DOHH2 (cell line): Measurements from ENCODE around the gene AIFM1.

Source experiments
- H3F3A ChIP-seq: fragments of 200-600 bp; sonication (generic), shearing (Covaris generic); 2 replicates; pipeline ENCODE4 v1.6.0; 2016; ENCODE audit warnings: antibody characterized with exemption, mild to moderate bottlenecking; ENCODE audit not compliant: control insufficient read depth, insufficient read depth
- H3K27ac ChIP-seq: fragments of 200-600 bp; sonication (generic); 2 replicates; pipeline ENCODE4 v1.5.1; 2014; ENCODE audit warnings: low read depth, mild to moderate bottlenecking, low read length, moderate library complexity
- H3K27me3 ChIP-seq: fragments of 200-600 bp; sonication (generic); 2 replicates; pipeline ENCODE4 v1.6.1; 2014; ENCODE audit warnings: mild to moderate bottlenecking, low read length, mixed read lengths; ENCODE audit not compliant: control insufficient read depth
- H3K36me3 ChIP-seq: fragments of 200-600 bp; sonication (generic); 2 replicates; pipeline ENCODE4 v1.6.1; 2014; ENCODE audit warnings: mild to moderate bottlenecking, low read length, moderate library complexity, mixed read lengths; ENCODE audit not compliant: control insufficient read depth
- H3K4me1 ChIP-seq: fragments of 200-600 bp; sonication (generic); 2 replicates; pipeline ENCODE4 v1.6.1; 2014; ENCODE audit warnings: mild to moderate bottlenecking, low read length, mixed read lengths; ENCODE audit not compliant: control insufficient read depth
- H3K4me2 ChIP-seq: fragments of 200-600 bp; sonication (generic); 2 replicates; pipeline ENCODE4 v1.6.0; 2014; ENCODE audit warnings: mild to moderate bottlenecking, low read length, moderate library complexity
- H3K4me3 ChIP-seq: fragments of 200-600 bp; sonication (generic); 2 replicates; pipeline ENCODE4 v1.5.1; 2014; ENCODE audit warnings: mild to moderate bottlenecking, low read length, mixed read lengths
- H3K79me2 ChIP-seq: fragments of 200-600 bp; sonication (generic); 2 replicates; pipeline ENCODE4 v1.6.1; 2014; ENCODE audit warnings: mild to moderate bottlenecking, low read length, mixed read lengths; ENCODE audit not compliant: control insufficient read depth
- H3K9me2 ChIP-seq: fragments of 200-600 bp; sonication (generic); replicated peaks from 2 replicates; pipeline ENCODE4 v1.6.1; 2014; ENCODE audit warnings: mild to moderate bottlenecking, low read length, mixed read lengths; ENCODE audit not compliant: control insufficient read depth
- H3K9me3 ChIP-seq: fragments of 200-600 bp; sonication (generic); 2 replicates; pipeline ENCODE4 v1.6.1; 2014; ENCODE audit warnings: antibody characterized with exemption, low read length, mixed read lengths; ENCODE audit not compliant: control insufficient read depth, insufficient read depth
- H4K20me1 ChIP-seq: fragments of 200-600 bp; sonication (generic); 2 replicates; pipeline ENCODE4 v1.6.0; 2014; ENCODE audit warnings: low read depth, mild to moderate bottlenecking, antibody characterized with exemption, low read length, moderate library complexity; ENCODE audit not compliant: control insufficient read depth, insufficient read depth
- CTCF ChIP-seq: fragments of 200-600 bp; sonication (generic); IDR thresholded peaks from one replicate; pipeline ENCODE4 v1.5.1; 2014; ENCODE audit warnings: antibody characterized with exemption, mild to moderate bottlenecking, low read depth, low read length; ENCODE audit not compliant: poor library complexity, severe bottlenecking
- EZH2phosphoT487 ChIP-seq: fragments of 200-600 bp; sonication (generic); IDR thresholded peaks from 2 replicates; pipeline ENCODE4 v1.6.1; 2017; ENCODE audit warnings: borderline replicate concordance, mild to moderate bottlenecking, antibody characterized with exemption, low read length, moderate library complexity, mixed read lengths

AIFM1 gene

GRCh38 chrX:130105244-130105643 is 60.4 kb downstream of the AIFM1 start:
- H3K9me3 ChIP-seq: no peaks in the 10 kb centered on the region
- no peak overlapping the region for H3K4me2 ChIP-seq
- no peaks in the 10 kb centered on the region for H3K27me3 ChIP-seq
- H3F3A ChIP-seq: no peaks in the 10 kb centered on the region
- no peak for TF ChIP-seq CTCF
- TF ChIP-seq EZH2phosphoT487: no peak
- H3K4me3 ChIP-seq: no peak overlapping the region
- H3K79me2 ChIP-seq: peaks cover 98% of the 10 kb centered on the region
- H3K4me1 ChIP-seq: peaks cover 28% of the 10 kb centered on the region
- peaks cover 10% of the 10 kb centered on the region; the same call in 1 of the 2 replicates for H4K20me1 ChIP-seq
- H3K36me3 ChIP-seq: peaks cover 7% of the 10 kb centered on the region
- no peaks in the 10 kb centered on the region for H3K9me2 ChIP-seq
- H3K27ac ChIP-seq: no peak overlapping the region

GRCh38 chrX:130103605-130104004 is 62.0 kb downstream of the AIFM1 start:
- Histone ChIP-seq H3K4me1 (peaks cover 20% of the 10 kb centered on the region), H3K9me3 (no peaks in the 10 kb centered on the region), H3F3A (no peaks in the 10 kb centered on the region), H3K9me2 (no peaks in the 10 kb centered on the region), H3K27me3 (no peaks in the 10 kb centered on the region), H3K79me2 (peaks cover 98% of the 10 kb centered on the region), H4K20me1 (peaks cover 6% of the 10 kb centered on the region; the same call in 1 of the 2 replicates), H3K4me2 (no peak overlapping the region), H3K4me3 (no peak overlapping the region), H3K36me3 (peaks cover 2% of the 10 kb centered on the region; the same call in 1 of the 2 replicates), H3K27ac (no peak overlapping the region)
- no peak for TF ChIP-seq CTCF
- no peak for TF ChIP-seq EZH2phosphoT487

- Histone ChIP-seq H3K27ac (no peak overlapping the region), H3K4me2 (no peak overlapping the region), H3K27me3 (no peaks in the 10 kb centered on the region), H3K9me3 (no peaks in the 10 kb centered on the region), H3K4me3 (no peak overlapping the region), H3K79me2 (peaks cover 93% of the 10 kb centered on the region), H4K20me1 (peaks cover 6% of the 10 kb centered on the region; the same call in 1 of the 2 replicates), H3K9me2 (no peaks in the 10 kb centered on the region), H3K36me3 (no peaks in the 10 kb centered on the region), H3K4me1 (peaks cover 17% of the 10 kb centered on the region), H3F3A (no peaks in the 10 kb centered on the region)
- no peak for TF ChIP-seq CTCF
- no peak for TF ChIP-seq EZH2phosphoT487
Measured at GRCh38 chrX:130100180-130100579, 65.5 kb downstream of the AIFM1 start.
